Thyroid gland (tissue), 4 donors: ENCODE measurements around the gene ACBD6.

ENCODE experiments used
- POLR2A ChIP-seq, 2 donors: fragments of 450-650 bp; IDR thresholded peaks; one replicate each; pipeline ENCODE4 v1.6.1; 2017; ENCODE audit warnings: antibody characterized with exemption in 2 of 2, mild to moderate bottlenecking in 2 of 2, moderate library complexity in 1 of 2
- TF ChIP-seq, protein P1 (sequence below), 6 experiments: fragments of 200-600 bp in 3 of 6; fragments of 450-650 bp in 3 of 6; sonication (generic) in 3 of 6; IDR thresholded peaks; one replicate each; pipeline ENCODE4 v1.5.1; 2016 to 2019; ENCODE audit warnings: antibody characterized with exemption in 6 of 6, mild to moderate bottlenecking in 2 of 6, inconsistent platforms in 1 of 6, moderate library complexity in 1 of 6

DNA sequence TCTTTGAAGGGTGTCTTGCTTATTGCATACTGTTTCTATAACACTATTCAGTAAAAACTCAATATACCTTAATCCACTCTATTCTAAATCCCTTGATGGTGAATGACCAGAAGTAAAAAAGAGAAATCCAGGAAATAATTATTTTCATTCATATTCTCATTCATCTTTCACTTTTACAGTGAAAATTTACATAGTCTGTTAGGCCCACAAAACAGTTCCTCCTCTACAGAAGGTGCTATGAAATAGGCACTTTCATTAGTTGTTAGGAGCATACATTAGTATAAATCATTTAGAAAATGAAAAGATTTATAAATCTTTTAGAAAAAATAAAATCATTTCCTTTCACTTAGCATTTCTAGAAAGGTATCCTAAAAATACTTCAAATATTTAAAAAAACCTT is 157.2 kb downstream of the ACBD6 start:
- TF ChIP-seq POLR2A (IDR thresholded peaks at IDR 0.05) = no peak
- TF ChIP-seq, protein P1, sequence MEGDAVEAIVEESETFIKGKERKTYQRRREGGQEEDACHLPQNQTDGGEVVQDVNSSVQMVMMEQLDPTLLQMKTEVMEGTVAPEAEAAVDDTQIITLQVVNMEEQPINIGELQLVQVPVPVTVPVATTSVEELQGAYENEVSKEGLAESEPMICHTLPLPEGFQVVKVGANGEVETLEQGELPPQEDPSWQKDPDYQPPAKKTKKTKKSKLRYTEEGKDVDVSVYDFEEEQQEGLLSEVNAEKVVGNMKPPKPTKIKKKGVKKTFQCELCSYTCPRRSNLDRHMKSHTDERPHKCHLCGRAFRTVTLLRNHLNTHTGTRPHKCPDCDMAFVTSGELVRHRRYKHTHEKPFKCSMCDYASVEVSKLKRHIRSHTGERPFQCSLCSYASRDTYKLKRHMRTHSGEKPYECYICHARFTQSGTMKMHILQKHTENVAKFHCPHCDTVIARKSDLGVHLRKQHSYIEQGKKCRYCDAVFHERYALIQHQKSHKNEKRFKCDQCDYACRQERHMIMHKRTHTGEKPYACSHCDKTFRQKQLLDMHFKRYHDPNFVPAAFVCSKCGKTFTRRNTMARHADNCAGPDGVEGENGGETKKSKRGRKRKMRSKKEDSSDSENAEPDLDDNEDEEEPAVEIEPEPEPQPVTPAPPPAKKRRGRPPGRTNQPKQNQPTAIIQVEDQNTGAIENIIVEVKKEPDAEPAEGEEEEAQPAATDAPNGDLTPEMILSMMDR (IDR thresholded peaks at IDR 0.05) = no peak
